Heart left ventricle (tissue), 16 donors: Measurements from ENCODE around the gene C11orf16. TPM values are rescaled to one million over a fixed set of nuclear protein-coding genes. Genes with fewer than 3 reads are reported as not detected.
"Not testable (repeated sequence)": the region's sequence is repeated elsewhere in the genome, so short reads cannot be mapped to it uniquely, and the experiment has no call there.

Source experiments
- ATAC-seq, 4 donors: fragments of 200-7000 bp; cut with Tn5 transposase; one replicate each; pipeline ENCODE4 v1.9.1; 2020 to 2022; ENCODE audit warnings: moderate library complexity in 4 of 4, mild to moderate bottlenecking in 3 of 4, moderate number of reproducible peaks in 1 of 4
- DNase-seq, 5 donors: peaks; one replicate each; pipeline ENCODE4 v3.0.0-alpha.2; 2020
- H3K27ac ChIP-seq, 12 donors: fragments of 200-600 bp; sonication (generic) in 4 of 12; one replicate each; pipeline versions ENCODE4 v1.5.0 to v1.8.0; 2016 to 2022; ENCODE audit warnings: mild to moderate bottlenecking in 2 of 12
- H3K27me3 ChIP-seq, 9 donors: fragments of 200-600 bp; sonication (generic) in 2 of 9; one replicate each; pipeline versions ENCODE4 v1.5.1 to v1.8.0; 2016 to 2022; ENCODE audit warnings: mild to moderate bottlenecking in 3 of 9
- H3K36me3 ChIP-seq, 9 donors: fragments of 200-600 bp; sonication (generic) in 2 of 9; one replicate each; pipeline versions ENCODE4 v1.5.0 to v1.8.0; 2018 to 2022; ENCODE audit warnings: mild to moderate bottlenecking in 2 of 9
- H3K4me1 ChIP-seq, 12 donors: fragments of 200-600 bp; sonication (generic) in 4 of 12; one replicate each; pipeline versions ENCODE4 v1.5.0 to v1.8.0; 2016 to 2022; ENCODE audit warnings: mild to moderate bottlenecking in 3 of 12
- H3K4me3 ChIP-seq, 12 donors: fragments of 200-600 bp; sonication (generic) in 4 of 12; one replicate each; pipeline versions ENCODE4 v1.5.0 to v1.8.0; 2017 to 2022; ENCODE audit warnings: mild to moderate bottlenecking in 9 of 12, moderate library complexity in 4 of 12
- H3K9me3 ChIP-seq, 12 donors: fragments of 200-600 bp; sonication (generic) in 4 of 12; one replicate each; pipeline versions ENCODE4 v1.5.0 to v1.8.0; 2016 to 2022; ENCODE audit warnings: mild to moderate bottlenecking in 1 of 12
- CTCF ChIP-seq, 12 donors: fragments of 200-600 bp; sonication (generic) in 4 of 12; IDR thresholded peaks; one replicate each; pipeline versions ENCODE4 v1.5.0 to v1.8.0; 2018 to 2022; ENCODE audit warnings: antibody characterized with exemption in 12 of 12, mild to moderate bottlenecking in 5 of 12
- POLR2A ChIP-seq, 2 donors: fragments of 450-650 bp; IDR thresholded peaks; one replicate each; pipeline ENCODE4 v1.6.1; 2017; ENCODE audit warnings: antibody characterized with exemption in 2 of 2, mild to moderate bottlenecking in 2 of 2, moderate library complexity in 2 of 2
- WGBS, 4 donors: extraction: QIAGEN DNeasy Blood & Tissue Kit in 2 of 4; methylation state at CpG; one replicate each; pipeline versions ENCODE4 v1.1.5 to v1.1.7; 2013 to 2018; 5-methylcytosine and 5-hydroxymethylcytosine counted together
- intact Hi-C, 10 donors: fragments of 100-400 bp; cut with DNase I; formaldehyde crosslinking; loops; one replicate each; pipeline versions ENCODE4 v1.11.1 to v1.14.2; 2022
- polyA plus RNA-seq, 2 donors: library from polyadenylated mRNA; stranded (reverse); fragments of 200-250 nt; gene quantifications; one replicate each; pipeline ENCODE4 v1.2.3, GENCODE V29; 2013
- total RNA-seq, 9 donors: library from RNA; depleted of rRNA in 2 of 9; stranded (reverse); fragments of >200 nt in 2 of 9; fragmentation: NEBNext Ultra II Directional in 3 of 9; extraction: Animal tissue kit (Norgen Biotek cat#: 25700) in 3 of 9; gene quantifications; one replicate each; pipeline versions ENCODE4 v1.1.0 to v1.2.4, GENCODE V29; 2016 to 2023
- donor health status: ischemic (EF 13 %, LVEDD 7.1; RV severe dilation, severe dysfunction).
- donor health status: healthy with polysubstance abuse.
- donor health status: DM: no; HTN: yes; CAD: no.
- donor health status: DM: no; HTN: no; CAD: no.
- donor health status: ischemic (EF 25% LVEDD 6.9; RV normal size, moderate dysfunction).
- donor health status: ischemic (EF 25% LVEDD 5.7; RV mildly dilated, moderate dysfunction).
- donor health status: healthy.
- donor health status: DM: yes; HTN: yes; CAD: no.
- donor health status: ischemic (EF 35%, LVEDD 5.7; RV mildly dilated, moderate dysfunction).
- donor health status: nonischemic (EF 11% LVEDD 7.7; RV severe dilation, severe dysfunction).
- donor health status: DM: yes; HTN: yes; CAD: no.
- donor health status: PGD.
- donor health status: ischemic (EF 29% LVEDD 5.4; RV normal size, mild dysfunction).
- donor health status: nonischemic (EF 23%, LVEDD 6.1; RV moderate dilation, normal function).

C11orf16 gene
- total and polyA plus RNA-seq, 11 donors = not detected

- H3K36me3 ChIP-seq = no peaks in the 10 kb centered on the region
- peak in 3 of 4 donors; percentile 41 to 65 (median 57) for ATAC-seq
Measured at GRCh38 chr11:8905528-8906165, 27.1 kb downstream of the C11orf16 start.

GRCh38 chr11:8899119-8899753 is 33.5 kb downstream of the C11orf16 start:
- DNase-seq (no peak), ATAC-seq (no peak)
- Histone ChIP-seq H3K9me3 (peaks cover 0 to 29% (median 16%) of the 10 kb centered on the region in 12 donors), H3K27ac (no peak overlapping the region), H3K4me3 (no peak overlapping the region), H3K36me3 (no peaks in the 10 kb centered on the region), H3K27me3 (no peaks in the 10 kb centered on the region), H3K4me1 (no peaks in the 10 kb centered on the region)
- intact Hi-C loops = no loop called here
- TF ChIP-seq CTCF (IDR thresholded peaks at IDR 0.05) (no peak), POLR2A (IDR thresholded peaks at IDR 0.05) (no peak)

More at GRCh38 chr11:8905528-8906165, 27.1 kb downstream of the C11orf16 start:
- H3K27ac ChIP-seq = no peak overlapping the region
- no peak for DNase-seq
- TF ChIP-seq POLR2A (IDR thresholded peaks at IDR 0.05) (no peak), CTCF (IDR thresholded peaks at IDR 0.05) (no peak)
- H3K9me3 ChIP-seq = peaks cover 0 to 1% (median 0%) of the 10 kb centered on the region in 12 donors
- WGBS, 4 donors = 68 to 84% (median 81%) methylated on average over 5 of the region's 5 CpGs
- H3K27me3 ChIP-seq = no peaks in the 10 kb centered on the region
- intact Hi-C loops = loop anchor here in 2 of 10 donors (5.0 to 10.0 kb wide), 2 partner anchors 33 to 221 kb away; partner anchors contain the start of genes RPL27A (in 1 of the 2) and TRIM66 (in 1 of the 2)
- peaks cover 0 to 25% (median 5%) of the 10 kb centered on the region in 12 donors for H3K4me1 ChIP-seq
- H3K4me3 ChIP-seq = no peak overlapping the region

GRCh38 chr11:8891185-8891584 is 41.6 kb downstream of the C11orf16 start:
- 92 to 99% (median 92%) methylated on average over 2 of the region's 2 CpGs for WGBS, 4 donors
- DNase-seq, H3K27me3 ChIP-seq, H3K4me3 ChIP-seq, H3K9me3 ChIP-seq, H3K4me1 ChIP-seq, ATAC-seq, intact Hi-C loops, H3K36me3 ChIP-seq, H3K27ac ChIP-seq: not testable (repeated sequence)

GRCh38 chr11:8886322-8886721 is 46.4 kb downstream of the C11orf16 start:
- no peaks in the 10 kb centered on the region for H3K36me3 ChIP-seq
- peaks cover 0 to 5% (median 0%) of the 10 kb centered on the region in 12 donors for H3K9me3 ChIP-seq
- TF ChIP-seq CTCF (IDR thresholded peaks at IDR 0.05) (no peak), POLR2A (IDR thresholded peaks at IDR 0.05) (no peak)
- WGBS, 4 donors = 47 to 55% (median 48%) methylated on average over 2 of the region's 2 CpGs
- DNase-seq (no peak), ATAC-seq (no peak)
- no peak overlapping the region for H3K27ac ChIP-seq
- no peaks in the 10 kb centered on the region for H3K27me3 ChIP-seq
- no peak overlapping the region for H3K4me3 ChIP-seq
- H3K4me1 ChIP-seq = peaks cover 0 to 3% (median 0%) of the 10 kb centered on the region in 12 donors
- intact Hi-C loops = no loop called here

GRCh38 chr11:8881585-8881984 is 51.2 kb downstream of the C11orf16 start:
- intact Hi-C loops, ATAC-seq: not testable (repeated sequence)

More at GRCh38 chr11:8881585-8881984, 51.2 kb downstream of the C11orf16 start:
- not testable (repeated sequence) for H3K36me3 ChIP-seq, H3K4me3 ChIP-seq, H3K9me3 ChIP-seq, H3K27ac ChIP-seq, DNase-seq, H3K4me1 ChIP-seq, H3K27me3 ChIP-seq
- WGBS, 4 donors = 82 to 91% (median 86%) methylated on average over 7 of the region's 7 CpGs
